Activated effector memory CD4-positive, alpha-beta T cell treated with Interleukin-2 at 50 U/mL for 16 hours (primary cell): Measurements from ENCODE around the gene CDC42BPG.
A peak's percentile ranks its signal among the peaks of the same experiment; 100 is the strongest.
"Not testable (repeated sequence)": the region's sequence is repeated elsewhere in the genome, so short reads cannot be mapped to it uniquely, and the experiment has no call there.

Source experiments
- DNase-seq: peaks from one replicate; pipeline ENCODE4 v3.0.0-alpha.2; 2020

CDC42BPG gene

GRCh38 chr11:64834031-64834722, 10.3 kb downstream of the CDC42BPG start:
- DNase-seq = no peak

GRCh38 chr11:64833509-64833908, 10.9 kb downstream of the CDC42BPG start:
- DNase-seq = no peak

- no peak for DNase-seq
Measured at GRCh38 chr11:64833198-64833502, 11.3 kb downstream of the CDC42BPG start.

- no peak for DNase-seq
Measured at GRCh38 chr11:64832467-64833197, 11.8 kb downstream of the CDC42BPG start.

- no peak for DNase-seq
Measured at GRCh38 chr11:64831411-64831891, 13.0 kb downstream of the CDC42BPG start.

- no peak for DNase-seq
Measured at GRCh38 chr11:64829536-64830251, 14.8 kb downstream of the CDC42BPG start.

GRCh38 chr11:64827451-64827839, 17.0 kb downstream of the CDC42BPG start:
- DNase-seq = no peak

- DNase-seq = no peak
Measured at GRCh38 chr11:64826578-64827450, 17.6 kb downstream of the CDC42BPG start.

GRCh38 chr11:64826062-64826461, 18.4 kb downstream of the CDC42BPG start:
- no peak for DNase-seq

GRCh38 chr11:64823568-64824119, 20.8 kb downstream of the CDC42BPG start:
- no peak for DNase-seq

GRCh38 chr11:64817476-64817875, 27.0 kb downstream of the CDC42BPG start:
- no peak for DNase-seq

GRCh38 chr11:64815433-64815832, 29.0 kb downstream of the CDC42BPG start:
- DNase-seq = not testable (repeated sequence)

- no peak for DNase-seq
Measured at GRCh38 chr11:64814712-64815187, 29.7 kb downstream of the CDC42BPG start.

- no peak for DNase-seq
Measured at GRCh38 chr11:64813826-64814225, 30.6 kb downstream of the CDC42BPG start.

- DNase-seq = no peak
Measured at GRCh38 chr11:64810891-64811272, 33.6 kb downstream of the CDC42BPG start.

- peak; percentile 69 for DNase-seq
Measured at GRCh38 chr11:64810271-64810890, 34.1 kb downstream of the CDC42BPG start, which contains the start of gene MEN1. TSS of gene MEN1 (minus strand) at chr11:64810551. CDS start at chr11:64810109, 442 bp downstream.

- DNase-seq = no peak
Measured at GRCh38 chr11:64809781-64810241, 34.6 kb downstream of the CDC42BPG start.

GRCh38 chr11:64805481-64805880, 39.0 kb downstream of the CDC42BPG start:
- DNase-seq = no peak

GRCh38 chr11:64804346-64805210, 39.9 kb downstream of the CDC42BPG start:
- no peak for DNase-seq

GRCh38 chr11:64803846-64804345, 40.6 kb downstream of the CDC42BPG start:
- DNase-seq = no peak
